Stimulated activated CD4-positive, alpha-beta T cell treated with anti-CD3 and anti-CD28 coated beads, TNF-alpha, amount 100 ng/mL, for 4 hours (primary cell): ENCODE results near the gene ACTBL2.
A peak's percentile ranks its signal among the peaks of the same experiment; 100 is the strongest.
"Not testable (repeated sequence)": the region's sequence is repeated elsewhere in the genome, so short reads cannot be mapped to it uniquely, and the experiment has no call there.

Experiments
- DNase-seq, 3 experiments: peaks; one replicate each; pipeline ENCODE4 v3.0.0-alpha.2; 2020; ENCODE audit warnings: low read depth in 3 of 3

Gene ACTBL2

DNA sequence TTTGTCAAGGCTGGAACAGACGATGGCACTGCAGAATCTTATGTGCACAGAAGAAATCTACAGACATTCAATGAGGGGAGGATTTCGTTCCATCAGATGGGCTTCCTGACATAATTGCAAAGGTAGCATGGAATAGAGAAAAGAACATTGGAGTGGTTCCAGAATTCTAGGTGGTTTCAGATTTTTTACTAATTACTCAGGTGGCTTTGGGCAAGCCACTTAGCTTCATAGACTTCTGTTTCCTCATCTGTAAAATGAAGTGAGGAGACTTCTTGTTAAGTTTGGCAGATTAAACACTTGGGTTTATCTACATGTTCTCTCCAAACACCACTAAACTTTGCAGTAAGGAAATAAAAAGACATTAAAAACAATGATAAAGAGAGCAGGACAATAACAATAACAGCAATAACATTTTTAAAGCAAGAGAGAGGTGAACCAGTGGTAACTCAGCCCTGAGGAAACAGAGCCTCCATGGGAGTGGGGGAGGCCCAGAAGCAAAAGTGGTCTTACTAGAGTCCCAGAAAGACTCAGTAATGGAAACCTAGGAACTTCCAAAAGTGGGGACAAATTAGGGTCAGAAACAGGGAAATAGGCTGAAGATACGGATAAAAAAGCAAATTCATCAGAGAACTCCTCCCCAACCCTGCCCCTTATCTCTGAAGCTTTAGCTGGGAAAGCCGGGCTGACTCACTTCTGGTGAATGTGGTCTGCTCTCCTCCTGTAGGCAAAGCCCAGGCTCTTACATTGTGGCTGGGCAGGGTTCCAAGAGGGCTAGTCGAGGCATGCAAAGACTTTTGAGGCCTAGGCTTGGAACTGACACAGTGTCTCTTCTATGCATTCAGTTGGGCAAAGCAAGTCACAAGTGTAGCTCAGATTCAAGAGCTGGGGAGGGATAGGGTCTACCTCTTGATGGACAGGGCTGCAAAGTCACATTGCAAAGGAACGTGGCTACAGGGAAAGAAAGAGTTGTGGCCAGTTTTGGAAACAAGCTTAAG is 11.8 kb upstream of the ACTBL2 start:
- peak; percentile 2 to 14 (median 9) for DNase-seq

DNA sequence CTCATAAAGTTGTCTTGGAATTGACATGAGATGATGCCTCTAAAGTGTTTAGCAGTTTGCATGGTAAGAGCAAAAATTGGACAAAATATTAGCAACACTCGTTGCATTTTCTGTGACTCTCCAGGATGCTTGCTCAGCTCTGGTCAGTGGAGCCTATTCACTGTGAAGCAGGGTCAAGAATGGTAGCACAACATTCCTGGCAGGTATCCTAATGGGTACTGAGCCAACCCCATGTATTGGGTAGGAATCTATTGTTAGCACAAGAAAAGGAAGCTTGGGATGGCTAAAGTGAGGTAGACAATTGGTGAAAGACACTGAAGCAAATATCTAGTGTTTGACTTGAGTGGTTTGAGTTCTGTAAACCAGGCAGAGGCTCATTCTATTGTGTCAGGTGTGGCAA is 10.4 kb upstream of the ACTBL2 start:
- DNase-seq, result no peak

DNA sequence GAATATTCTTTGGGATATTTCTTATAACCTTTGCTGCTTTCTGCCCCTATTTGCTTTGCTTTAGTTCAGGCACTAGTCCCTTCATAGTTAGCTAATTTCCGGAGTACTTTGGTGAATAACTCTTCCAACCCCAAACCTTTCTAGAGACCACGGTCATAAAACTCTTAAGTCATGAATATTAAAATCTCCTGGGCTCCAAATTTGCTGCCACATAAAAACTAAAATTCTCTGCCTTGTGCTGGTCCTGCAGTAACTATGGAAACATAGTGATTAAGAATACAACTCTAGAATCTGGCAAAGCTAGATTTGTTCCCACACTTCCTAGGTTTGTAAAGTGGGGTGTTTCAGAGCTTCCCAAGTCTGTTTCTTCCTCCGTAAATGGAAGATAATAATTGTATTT is 10.0 kb upstream of the ACTBL2 start:
- DNase-seq, result no peak

DNA sequence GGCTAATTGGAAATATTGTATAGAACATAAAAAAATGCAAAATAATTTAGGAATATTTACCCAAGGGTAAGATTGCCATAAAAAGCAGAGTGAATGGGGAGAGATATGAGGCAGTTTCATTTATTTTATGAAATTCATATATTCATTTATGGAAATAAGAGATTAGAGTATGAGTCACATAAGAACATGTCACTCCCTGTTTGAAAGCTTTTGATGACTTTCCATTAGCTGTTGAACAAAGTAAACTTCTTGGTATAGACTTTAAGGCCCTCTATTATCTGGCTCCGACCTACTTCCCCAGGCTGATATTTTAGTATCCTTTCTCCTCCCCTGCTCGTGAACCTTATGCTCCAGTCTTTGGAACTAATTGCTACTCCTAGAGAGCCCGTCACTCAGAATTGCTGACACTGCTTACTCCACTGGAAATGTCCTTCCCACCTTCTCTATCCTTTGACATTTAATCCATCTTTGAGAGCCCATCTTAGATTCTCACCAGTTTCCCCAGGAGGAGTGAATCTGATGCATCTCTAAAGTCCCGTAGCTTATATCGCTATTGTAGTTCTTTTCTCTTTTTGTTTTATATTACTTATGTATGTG is 8.9 kb upstream of the ACTBL2 start:
- DNase-seq, result no peak

DNA sequence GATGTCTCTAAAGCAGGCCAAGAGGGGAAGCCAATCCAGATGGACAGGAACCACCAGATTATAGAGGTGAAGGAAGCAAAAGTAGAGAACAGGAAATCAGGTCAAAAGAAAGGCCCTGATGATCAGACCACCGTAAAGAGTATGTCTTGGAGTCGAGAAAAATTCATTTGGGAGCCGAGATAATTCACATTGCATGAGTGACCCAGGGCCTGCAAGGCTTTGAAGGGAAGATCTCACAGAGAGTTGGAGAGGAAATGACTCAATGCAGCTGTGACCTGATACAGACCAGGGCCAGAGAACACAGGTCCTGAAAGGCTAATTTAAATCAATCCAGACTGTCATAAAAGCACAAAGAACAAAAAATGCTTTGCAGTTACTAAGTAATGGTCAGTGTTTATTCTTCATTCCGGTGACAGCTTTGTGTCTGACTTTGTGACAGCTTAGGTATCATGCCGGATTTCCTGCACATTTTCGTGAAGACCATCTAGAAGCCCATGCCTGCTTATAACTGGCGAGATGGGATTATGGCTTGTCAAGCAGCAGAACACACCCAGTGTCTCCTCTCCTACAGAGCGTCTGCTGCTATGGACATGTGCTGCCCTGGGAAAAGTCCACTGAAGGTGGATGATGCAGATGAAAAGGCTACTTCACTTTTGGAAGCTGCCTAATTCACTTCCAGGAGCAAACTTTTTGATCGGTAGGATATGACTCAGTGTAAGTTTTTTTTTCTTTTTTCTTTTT is 5.8 kb upstream of the ACTBL2 start:
- no peak for DNase-seq

DNA sequence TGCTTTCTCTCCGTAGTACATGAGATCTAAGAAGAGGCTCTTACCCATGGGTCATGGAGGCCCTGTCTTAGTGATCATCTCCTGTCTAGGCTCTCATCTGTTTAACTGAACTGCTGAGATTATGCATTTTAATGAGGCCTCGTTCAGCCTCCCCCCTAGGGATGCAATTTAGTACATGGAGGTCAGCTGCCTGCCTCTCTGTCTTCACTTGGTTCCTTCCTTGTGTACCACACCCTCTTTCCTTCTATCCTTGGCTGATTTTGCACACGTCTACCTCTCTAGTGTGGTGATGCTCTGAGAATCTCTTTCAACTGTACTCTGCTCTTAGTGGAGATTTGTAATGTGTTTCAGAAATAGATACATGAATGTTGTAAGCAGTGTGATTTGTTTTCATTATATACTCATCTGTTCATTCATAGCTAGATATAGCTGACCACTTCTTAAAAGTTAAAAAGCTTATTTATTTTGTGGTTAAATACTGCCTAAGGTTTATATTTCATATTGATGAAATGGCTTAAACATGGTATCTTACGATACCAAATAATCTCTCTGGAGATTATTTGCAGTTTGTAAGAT is 3.5 kb upstream of the ACTBL2 start:
- no peak for DNase-seq

DNA sequence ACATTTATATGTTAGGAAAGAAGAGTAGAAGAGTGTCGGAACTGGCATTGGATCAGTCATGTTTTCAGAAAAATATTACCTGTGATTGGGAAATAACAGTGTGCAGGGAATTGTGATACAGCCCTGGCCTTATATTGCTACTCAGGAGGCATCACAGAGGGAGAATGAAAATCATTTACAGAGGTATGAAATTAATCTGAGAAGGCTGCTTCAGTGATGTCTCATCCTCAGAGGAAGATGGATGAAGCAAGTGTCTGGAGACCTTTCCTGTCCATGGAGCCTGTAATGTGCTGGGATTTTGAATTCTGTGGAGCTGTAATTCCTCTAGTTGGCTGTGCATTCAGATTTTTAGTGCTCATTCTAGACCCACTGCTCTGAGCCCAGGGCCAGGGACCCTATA is 3.8 kb downstream of the ACTBL2 start:
- DNase-seq, result no peak

DNA sequence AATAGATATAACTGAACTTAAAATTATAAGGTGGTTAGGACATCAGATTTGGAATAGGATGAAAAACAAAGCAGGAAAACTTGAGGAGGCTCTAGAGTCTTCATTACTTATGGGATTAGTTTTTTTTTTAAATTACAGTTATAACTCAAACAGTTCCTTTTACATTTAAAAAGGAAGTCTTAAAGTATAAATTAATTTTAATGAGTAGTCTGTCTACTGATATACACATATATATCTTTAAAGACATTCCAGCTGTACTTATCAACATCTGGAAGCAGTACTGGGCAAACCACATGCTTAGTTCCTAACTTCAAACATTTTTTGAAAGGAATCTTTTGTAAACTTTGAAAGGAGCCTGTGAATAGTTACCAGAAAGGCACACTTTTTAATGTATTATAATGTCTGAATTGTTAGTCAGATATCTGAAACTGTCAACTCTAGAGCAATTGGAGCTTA is 6.0 kb downstream of the ACTBL2 start:
- no peak for DNase-seq

DNA sequence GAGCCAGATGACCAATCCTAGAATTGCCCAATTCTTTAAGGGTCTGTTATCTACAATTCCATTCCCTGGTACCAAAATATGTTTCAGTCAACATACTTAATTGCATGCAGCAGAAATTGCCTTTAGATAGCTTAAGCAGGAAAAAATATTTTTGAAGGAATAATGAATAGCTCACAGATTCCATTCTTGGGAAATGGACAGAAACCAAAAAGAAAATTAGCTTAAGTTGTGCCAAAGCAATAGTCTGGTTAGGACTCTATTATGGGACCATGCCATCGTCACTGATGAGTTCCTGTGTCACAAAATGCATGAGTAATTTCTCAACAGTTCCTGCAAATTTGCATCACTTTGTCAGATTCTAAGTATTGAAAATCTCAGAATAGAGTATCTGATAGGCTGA is 12.3 kb downstream of the ACTBL2 start:
- no peak for DNase-seq

DNA sequence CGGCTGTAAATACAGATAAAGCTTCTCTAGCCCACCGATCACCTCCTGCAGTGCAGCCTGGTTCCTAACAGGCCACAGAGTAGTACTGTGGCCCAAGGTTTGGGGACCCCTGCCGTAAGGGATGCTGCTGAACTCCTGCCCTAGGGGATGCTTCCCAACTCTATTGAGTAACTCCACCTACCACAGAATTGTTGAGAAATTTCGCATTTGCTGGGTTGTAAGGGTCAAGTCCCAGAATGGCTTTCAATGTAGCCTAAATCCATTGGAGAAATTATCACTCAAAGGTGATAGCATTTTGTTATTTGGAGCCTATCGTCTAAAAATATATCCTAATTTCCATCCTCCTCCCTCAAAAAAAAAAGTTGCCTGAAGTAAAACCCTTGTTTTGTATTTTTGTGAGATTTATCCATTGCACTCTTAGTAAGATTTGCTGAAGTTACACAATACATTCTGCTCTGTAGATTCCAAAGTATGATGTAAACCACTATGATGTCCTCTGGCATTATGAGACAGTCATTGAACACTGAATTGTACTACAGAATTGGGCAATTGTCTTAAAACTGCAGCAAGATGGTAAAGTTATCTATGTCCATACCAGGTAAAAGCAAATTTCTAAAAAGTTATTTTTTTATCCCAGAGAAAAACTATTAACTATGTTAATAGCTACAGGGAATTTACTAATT is 14.0 kb downstream of the ACTBL2 start:
- no peak for DNase-seq

DNA sequence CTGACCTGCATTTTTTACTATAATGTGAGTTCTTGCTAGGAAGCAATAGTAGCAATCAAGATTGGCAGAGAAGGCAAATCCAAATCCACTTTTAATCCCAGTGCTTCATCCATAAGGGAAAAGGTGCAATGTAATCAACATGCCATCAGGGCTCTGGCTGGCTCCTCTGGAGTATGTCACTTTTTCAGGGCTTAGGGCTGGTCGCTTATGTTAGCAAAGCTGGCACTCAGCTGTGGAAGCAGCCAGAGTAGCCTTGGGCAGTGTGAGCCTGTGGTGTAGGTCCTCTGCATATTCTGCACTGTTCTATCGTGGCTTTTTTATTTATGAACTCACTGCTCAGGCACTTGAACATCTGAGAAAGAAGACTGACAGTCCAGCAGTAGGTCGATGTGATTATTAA is 16.1 kb downstream of the ACTBL2 start:
- no peak for DNase-seq

DNA sequence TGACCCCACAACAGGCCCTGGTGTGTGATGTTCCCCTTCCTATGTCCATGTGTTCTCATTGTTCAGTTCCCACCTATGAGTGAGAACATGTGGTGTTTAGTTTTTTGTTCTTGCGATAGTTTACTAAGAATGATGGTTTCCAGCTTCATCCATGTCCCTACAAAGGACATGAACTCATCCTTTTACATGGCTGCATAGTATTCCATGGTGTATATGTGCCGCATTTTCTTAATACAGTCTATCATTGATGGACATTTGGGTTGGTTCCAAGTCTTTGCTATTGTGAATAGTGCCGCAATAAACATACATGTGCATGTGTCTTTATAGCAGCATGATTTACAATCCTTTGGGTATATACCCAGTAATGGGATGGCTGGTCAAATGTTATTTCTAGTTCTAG is 22.6 kb downstream of the ACTBL2 start:
- DNase-seq, result not testable (repeated sequence)

DNA sequence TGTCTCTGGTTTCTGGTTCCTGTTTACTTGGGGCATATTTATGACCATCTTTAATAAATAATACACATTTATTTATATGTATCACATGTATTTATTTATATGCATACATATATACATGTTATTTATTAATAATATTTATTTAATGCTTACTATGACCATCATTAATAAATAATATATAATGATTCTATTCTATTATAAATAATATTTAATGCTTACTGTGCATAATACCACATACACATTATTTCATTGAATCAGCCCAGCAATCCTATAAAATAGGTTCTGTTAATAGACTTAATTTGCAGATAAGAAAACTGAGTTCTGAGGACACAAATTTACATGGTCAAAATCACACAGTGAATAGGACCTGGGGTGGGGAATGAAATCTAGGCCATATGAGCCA is 24.2 kb downstream of the ACTBL2 start:
- DNase-seq, result no peak

DNA sequence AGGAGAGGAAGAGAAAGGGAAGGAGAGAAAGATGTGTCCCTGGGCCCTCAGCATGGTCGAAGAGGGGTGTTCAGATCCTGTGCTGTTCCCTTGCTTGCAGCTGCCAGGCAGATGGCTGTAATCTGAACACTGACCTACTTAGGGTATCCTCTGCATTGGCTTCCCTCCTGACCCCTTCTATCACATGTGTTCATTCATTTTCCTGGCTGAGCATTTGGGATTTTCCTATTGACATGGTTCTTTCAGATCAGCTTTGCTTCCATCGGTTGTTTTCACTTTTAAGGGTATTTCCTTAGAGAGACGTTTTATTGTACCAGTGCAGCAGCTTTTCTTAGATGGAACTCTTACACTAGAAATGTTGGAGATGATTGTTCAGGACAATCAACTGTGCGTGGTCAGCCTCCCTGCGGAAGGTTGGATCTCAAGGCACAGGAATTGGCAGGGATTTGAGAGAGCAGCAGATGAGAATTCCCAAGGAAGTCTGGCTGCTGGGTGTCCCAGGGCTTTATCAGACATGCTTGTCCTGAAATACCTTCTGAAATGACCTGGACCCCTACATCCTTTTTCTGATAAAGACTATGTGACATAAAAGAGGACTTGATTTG is 26.0 kb downstream of the ACTBL2 start:
- DNase-seq, result no peak

DNA sequence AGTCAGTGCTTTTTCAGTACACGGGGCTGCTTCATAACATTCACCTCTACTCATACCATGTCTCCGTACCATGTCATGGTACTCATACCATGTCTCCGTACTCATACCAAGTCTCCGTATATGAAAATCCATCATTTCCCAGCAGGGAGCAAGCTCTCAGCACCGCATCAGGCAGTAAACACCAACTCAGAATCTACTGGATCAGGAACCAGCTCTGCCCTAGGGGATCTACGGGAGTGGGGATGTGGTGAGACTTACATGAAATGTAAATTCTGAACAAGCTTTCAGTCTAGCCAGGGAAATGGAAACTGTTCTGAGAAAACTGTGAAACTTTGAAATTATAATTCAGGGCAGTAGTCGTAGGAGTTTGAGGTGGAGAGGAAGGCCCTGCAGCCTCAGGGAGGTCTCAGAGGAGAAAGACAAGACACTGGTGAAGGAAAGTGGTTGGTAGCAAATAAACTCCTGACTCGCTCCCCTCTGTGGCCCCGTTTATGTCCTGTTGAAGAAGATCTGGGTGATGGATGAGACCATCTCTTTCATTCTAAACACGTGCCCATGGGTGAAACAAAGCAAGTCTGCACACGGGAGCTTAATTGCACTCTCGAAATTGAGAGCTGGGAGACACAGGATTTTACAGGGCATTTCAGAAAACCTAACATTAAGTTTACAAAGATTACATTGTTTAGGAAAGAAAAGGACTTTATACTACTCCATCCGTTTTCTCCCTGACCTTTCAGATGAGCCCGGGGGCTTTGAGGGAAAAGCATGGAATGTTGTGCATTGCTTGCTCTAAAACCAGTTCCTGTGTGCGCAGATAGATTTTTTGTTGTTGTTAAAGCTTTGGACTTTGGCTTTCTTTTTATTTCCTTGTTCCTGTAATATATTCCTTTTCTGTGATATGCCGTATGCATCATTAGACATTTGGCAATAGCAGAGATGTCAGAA is 26.8 kb downstream of the ACTBL2 start:
- no peak for DNase-seq

DNA sequence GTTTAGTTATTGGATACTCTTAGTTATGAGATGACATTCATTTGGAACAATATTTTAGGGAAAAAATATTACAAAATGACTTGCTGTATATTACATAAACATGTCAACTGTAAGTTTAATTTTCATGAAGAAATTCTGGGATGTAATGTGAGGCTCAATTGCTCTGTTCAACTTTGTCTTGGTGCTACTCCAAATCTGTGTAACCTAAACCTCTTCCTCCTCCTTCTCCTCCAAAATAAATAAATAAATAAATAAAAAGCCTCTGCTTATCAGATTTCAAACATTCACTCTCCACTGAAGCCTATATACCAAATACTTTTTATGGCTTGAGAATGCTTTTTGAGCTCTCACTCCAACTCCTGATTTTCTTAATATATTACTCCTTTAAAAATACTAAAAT is 27.7 kb downstream of the ACTBL2 start:
- DNase-seq, result no peak

DNA sequence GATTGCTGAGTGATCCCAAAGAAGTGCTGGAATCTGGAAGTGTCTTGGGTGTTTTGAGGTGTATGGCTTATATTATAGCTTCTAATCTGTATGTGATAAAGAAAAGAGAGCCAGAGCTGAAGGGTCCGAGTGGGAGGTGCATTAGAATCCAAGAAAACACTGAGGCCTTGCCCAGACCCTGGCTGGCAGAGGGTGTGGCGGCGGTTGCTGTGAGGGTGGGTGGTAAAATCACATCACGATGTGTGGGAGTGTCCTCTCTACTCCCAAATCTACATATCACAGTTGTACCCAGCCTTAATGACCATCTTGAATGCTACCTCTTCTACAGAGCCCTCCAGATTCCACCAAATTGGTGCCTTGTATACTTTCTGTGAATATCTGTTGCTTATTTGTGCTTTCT is 28.9 kb downstream of the ACTBL2 start:
- no peak for DNase-seq

DNA sequence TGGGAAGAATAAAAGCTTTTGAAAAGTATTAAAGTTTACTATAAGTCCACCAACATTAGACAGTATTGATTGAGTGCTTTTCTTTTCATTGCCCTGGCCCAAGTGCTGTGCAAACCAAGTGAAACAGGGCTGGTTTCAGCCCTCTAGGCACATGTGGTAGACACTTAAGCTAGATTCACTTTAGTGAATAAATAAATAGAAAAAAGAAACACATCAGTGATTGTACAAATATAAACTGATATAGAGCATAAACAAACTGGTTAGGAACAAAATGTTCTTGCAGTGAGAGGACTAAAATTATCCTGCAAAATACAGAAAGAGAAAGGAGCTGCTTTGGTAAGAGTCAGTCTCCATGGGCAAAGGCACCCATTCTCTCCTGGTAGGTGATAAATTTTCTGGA is 29.7 kb downstream of the ACTBL2 start:
- DNase-seq, result no peak

DNA sequence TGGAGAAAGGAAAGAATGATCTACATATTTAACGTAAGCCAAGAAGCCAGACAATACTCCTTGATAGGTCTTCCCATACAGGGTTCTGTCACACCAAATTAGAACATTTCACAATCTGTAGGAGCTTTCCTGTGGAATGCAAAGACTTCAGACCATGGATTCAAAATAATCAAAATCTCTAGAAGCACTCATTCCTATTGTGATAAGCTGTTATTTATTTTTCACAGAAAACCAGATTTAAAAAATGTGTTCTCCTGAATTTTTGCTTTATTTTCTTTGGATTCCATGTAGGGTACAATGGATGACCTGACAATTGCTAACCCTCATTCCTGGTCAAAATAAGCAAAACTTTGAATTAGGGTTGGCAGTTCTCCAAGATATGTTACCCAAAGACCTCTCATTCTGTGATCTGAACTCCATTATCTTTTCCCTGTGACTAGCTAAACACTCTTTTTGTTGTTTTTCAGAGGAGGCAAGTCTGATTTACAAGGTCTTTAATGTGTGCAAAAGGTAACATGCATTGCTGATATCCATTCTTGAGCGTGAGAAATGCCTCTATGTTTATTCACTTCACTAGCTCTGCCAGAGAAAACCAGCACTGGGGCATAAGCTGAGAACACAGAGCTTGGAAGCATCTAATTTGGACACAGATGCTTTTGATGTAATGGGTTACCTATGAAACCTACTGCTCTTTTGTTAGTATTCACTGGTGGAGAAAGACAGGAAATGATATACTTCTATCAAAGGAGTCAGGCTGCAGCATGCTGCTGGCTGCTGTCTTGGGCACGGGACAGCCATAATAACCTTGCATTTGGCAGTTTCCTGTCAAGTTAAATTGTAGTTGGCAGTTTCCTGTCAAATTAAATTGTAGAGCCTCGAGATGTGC is 31.4 kb downstream of the ACTBL2 start:
- no peak for DNase-seq
